ENCODE measurements around the gene CYB5R2.

The CYB5R2 gene

GRCh38 chr11:7639643-7640025, 33.7 kb downstream of the CYB5R2 start:
- TF ChIP-seq FOXP2 (optimal IDR thresholded peaks at IDR 0.05; ENCODE audit: borderline replicate concordance, extremely low read depth, extremely low read length, insufficient read depth) (no peak), SIN3A (IDR thresholded peaks at IDR 0.05; ENCODE audit: borderline replicate concordance, insufficient read depth, low read length) (no peak), POLR2AphosphoS5 (IDR thresholded peaks at IDR 0.05; ENCODE audit: low read depth, low read length) (no peak), TAF1 (IDR thresholded peaks at IDR 0.05; ENCODE audit: borderline replicate concordance, insufficient read depth, low read length) (no peak)
- TF ChIP-seq, protein P1, sequence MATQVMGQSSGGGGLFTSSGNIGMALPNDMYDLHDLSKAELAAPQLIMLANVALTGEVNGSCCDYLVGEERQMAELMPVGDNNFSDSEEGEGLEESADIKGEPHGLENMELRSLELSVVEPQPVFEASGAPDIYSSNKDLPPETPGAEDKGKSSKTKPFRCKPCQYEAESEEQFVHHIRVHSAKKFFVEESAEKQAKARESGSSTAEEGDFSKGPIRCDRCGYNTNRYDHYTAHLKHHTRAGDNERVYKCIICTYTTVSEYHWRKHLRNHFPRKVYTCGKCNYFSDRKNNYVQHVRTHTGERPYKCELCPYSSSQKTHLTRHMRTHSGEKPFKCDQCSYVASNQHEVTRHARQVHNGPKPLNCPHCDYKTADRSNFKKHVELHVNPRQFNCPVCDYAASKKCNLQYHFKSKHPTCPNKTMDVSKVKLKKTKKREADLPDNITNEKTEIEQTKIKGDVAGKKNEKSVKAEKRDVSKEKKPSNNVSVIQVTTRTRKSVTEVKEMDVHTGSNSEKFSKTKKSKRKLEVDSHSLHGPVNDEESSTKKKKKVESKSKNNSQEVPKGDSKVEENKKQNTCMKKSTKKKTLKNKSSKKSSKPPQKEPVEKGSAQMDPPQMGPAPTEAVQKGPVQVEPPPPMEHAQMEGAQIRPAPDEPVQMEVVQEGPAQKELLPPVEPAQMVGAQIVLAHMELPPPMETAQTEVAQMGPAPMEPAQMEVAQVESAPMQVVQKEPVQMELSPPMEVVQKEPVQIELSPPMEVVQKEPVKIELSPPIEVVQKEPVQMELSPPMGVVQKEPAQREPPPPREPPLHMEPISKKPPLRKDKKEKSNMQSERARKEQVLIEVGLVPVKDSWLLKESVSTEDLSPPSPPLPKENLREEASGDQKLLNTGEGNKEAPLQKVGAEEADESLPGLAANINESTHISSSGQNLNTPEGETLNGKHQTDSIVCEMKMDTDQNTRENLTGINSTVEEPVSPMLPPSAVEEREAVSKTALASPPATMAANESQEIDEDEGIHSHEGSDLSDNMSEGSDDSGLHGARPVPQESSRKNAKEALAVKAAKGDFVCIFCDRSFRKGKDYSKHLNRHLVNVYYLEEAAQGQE (IDR thresholded peaks at IDR 0.05; ENCODE audit: insufficient read depth in 1 of 2, low read depth in 2 of 2, low read length in 2 of 2), result no peak

DNA sequence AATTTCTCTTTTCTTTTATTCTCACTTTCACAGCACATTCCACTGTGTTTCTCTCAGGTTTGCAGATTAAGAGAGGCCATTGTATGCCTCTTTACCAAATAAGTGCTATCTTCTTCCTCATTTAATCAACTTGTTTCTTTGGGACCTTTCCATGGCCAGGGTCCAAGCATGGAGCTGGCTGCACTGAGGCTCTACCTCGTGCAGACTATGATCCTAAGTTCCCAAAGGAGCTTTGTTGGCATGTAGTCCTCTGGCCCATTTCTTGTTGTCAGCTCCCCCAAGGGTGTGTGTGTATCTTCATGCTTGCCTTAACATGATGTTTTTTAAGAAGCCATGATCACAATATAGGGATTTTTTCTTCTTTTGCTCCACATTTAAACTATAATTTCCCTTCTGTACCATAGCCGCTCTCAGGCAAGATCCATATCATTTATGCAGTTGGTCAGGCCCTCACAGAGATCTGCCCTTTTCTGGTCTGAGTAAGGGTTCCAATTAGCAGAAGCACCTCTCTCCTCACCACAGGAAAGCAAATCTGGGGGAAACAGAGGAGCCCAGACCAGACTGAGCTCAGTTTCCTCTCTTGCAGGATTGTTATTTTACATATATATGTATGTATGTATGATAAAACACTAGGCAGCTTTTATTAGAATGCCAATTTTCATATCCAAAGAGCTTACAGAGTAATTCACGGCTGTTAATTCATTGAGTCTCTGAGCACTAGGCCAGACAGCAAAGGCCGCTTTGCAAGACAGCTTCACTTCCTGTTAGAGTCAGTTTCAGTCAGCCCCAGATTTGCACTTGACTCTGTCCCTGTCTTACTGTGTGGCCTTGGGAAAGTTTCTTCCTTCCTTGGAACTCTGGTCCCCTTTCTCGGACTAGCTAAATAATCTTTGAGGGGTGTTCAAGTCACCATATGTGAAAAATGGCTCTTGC, 34.3 kb downstream of the CYB5R2 start:
- TF ChIP-seq SIN3A (IDR thresholded peaks at IDR 0.05; ENCODE audit: borderline replicate concordance, insufficient read depth, low read length) (no peak), FOXP2 (optimal IDR thresholded peaks at IDR 0.05; ENCODE audit: borderline replicate concordance, extremely low read depth, extremely low read length, insufficient read depth) (no peak), TAF1 (IDR thresholded peaks at IDR 0.05; ENCODE audit: borderline replicate concordance, insufficient read depth, low read length) (no peak), POLR2AphosphoS5 (IDR thresholded peaks at IDR 0.05; ENCODE audit: low read depth, low read length) (no peak)
- TF ChIP-seq, protein P1 (IDR thresholded peaks at IDR 0.05; ENCODE audit: insufficient read depth in 1 of 2, low read depth in 2 of 2, low read length in 2 of 2), result no peak

DNA sequence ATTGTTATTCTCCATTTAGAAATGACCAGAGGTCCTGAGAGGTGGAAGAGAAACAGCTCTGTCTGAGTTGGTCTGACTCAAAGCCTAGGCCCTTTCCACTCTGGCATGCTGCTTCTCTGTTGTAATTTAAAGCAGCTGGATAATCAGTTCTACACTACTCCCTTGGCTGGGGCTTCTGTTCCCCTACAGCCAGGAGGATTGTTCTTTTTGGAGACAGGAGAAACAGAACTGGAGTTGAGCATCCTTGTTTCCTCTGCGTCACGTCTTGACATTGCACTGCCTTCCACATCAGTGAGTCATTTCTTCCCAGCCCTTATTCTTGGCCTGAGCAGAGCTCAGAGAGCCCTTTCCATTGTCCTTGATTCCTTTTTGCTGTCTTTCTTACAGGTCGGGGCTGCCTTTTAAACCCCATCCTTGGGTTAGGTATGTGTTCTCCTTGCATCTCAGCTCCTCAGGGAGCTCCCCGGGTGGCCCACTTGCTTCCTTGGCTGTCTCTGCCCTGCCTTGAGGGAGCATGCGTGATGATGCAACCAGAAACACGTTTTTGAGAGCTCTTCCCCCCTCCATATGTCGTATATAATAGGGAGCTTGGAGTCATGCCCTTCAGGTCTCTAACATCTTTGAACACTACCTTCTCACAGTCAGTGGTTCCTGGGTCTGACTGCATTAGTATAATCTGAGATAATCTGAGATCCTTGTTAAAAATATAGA, 35.7 kb downstream of the CYB5R2 start:
- TF ChIP-seq FOXP2 (optimal IDR thresholded peaks at IDR 0.05; ENCODE audit: borderline replicate concordance, extremely low read depth, extremely low read length, insufficient read depth), result no peak

- TF ChIP-seq POLR2AphosphoS5 (IDR thresholded peaks at IDR 0.05; ENCODE audit: low read depth, low read length), result no peak
Observed at GRCh38 chr11:7636350-7636749, 37.0 kb downstream of the CYB5R2 start.

DNA sequence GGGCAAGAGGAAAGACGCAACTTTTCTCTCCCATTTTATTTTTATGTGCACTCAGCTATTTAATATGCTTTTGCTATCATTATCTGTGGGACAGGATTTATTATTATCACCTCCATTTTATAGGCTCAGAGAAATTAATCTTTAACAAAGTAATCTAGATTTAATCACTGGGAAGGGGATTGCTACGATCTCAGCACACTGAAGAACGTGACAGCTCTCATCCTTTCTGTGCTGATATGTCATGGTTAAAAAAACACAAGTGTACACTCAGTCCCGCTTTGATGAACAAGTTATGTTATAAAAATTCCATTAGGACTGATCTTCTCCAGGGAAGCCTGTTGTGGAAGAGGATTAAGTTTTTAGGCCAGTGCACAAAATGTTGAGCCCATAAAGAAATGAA, 37.6 kb downstream of the CYB5R2 start:
- TF ChIP-seq, protein P1 (IDR thresholded peaks at IDR 0.05; ENCODE audit: insufficient read depth in 1 of 2, low read depth in 2 of 2, low read length in 2 of 2), result no peak

- TF ChIP-seq SIN3A (IDR thresholded peaks at IDR 0.05; ENCODE audit: borderline replicate concordance, insufficient read depth, low read length), result no peak
- TF ChIP-seq, protein P1 (IDR thresholded peaks at IDR 0.05; ENCODE audit: insufficient read depth in 1 of 2, low read depth in 2 of 2, low read length in 2 of 2), result no peak
- no peak for TF ChIP-seq POLR2AphosphoS5 (IDR thresholded peaks at IDR 0.05; ENCODE audit: low read depth, low read length)
- no peak for TF ChIP-seq TAF1 (IDR thresholded peaks at IDR 0.05; ENCODE audit: borderline replicate concordance, insufficient read depth, low read length)
- TF ChIP-seq FOXP2 (optimal IDR thresholded peaks at IDR 0.05; ENCODE audit: borderline replicate concordance, extremely low read depth, extremely low read length, insufficient read depth), result no peak
Observed at GRCh38 chr11:7635137-7635536, 38.2 kb downstream of the CYB5R2 start.
